Stimulated activated naive CD8-positive, alpha-beta T cell treated with anti-CD3 and anti-CD28 coated beads, Interleukin-15, Interleukin-2, amounts not matched to agents 100 ng/mL and 50 ng/mL, for 24 hours (primary cell): ENCODE measurements around the gene ATP11C.

ENCODE experiments used
- H3K27ac Mint-ChIP-seq: one replicate; pipeline ENCODE4 v1.8.0; 2021; ENCODE audit warnings: mild to moderate bottlenecking, mixed read lengths
- H3K27me3 Mint-ChIP-seq: one replicate; pipeline ENCODE4 v1.8.0; 2021; ENCODE audit warnings: mixed read lengths
- H3K36me3 Mint-ChIP-seq: one replicate; pipeline ENCODE4 v1.8.0; 2021; ENCODE audit warnings: low read depth, mixed read lengths
- H3K4me1 Mint-ChIP-seq: one replicate; pipeline ENCODE4 v1.8.0; 2021; ENCODE audit warnings: low read depth, mixed read lengths
- H3K4me3 Mint-ChIP-seq: one replicate; pipeline ENCODE4 v1.8.0; 2021; ENCODE audit warnings: mild to moderate bottlenecking, mixed read lengths
- H3K9me3 Mint-ChIP-seq: one replicate; pipeline ENCODE4 v1.8.0; 2021; ENCODE audit warnings: mixed read lengths

Gene ATP11C

GRCh38 chrX:139820358-139820984 lies 112.4 kb downstream of the ATP11C start:
- H3K27ac Mint-ChIP-seq = no peak overlapping the region
- H3K36me3 Mint-ChIP-seq = peaks cover 38% of the 10 kb centered on the region
- H3K4me1 Mint-ChIP-seq = peaks cover 36% of the 10 kb centered on the region
- no peaks in the 10 kb centered on the region for H3K27me3 Mint-ChIP-seq
- H3K4me3 Mint-ChIP-seq = no peak overlapping the region
- H3K9me3 Mint-ChIP-seq = no peaks in the 10 kb centered on the region

- Mint-ChIP-seq H3K36me3 (peaks cover 50% of the 10 kb centered on the region), H3K27me3 (no peaks in the 10 kb centered on the region), H3K4me1 (peaks cover 37% of the 10 kb centered on the region), H3K27ac (no peak overlapping the region), H3K9me3 (no peaks in the 10 kb centered on the region), H3K4me3 (no peak overlapping the region)
Observed at GRCh38 chrX:139816204-139816603, 116.6 kb downstream of the ATP11C start.

GRCh38 chrX:139815771-139816170 lies 117.1 kb downstream of the ATP11C start:
- Mint-ChIP-seq H3K4me3 (no peak overlapping the region), H3K36me3 (peaks cover 47% of the 10 kb centered on the region), H3K4me1 (peaks cover 37% of the 10 kb centered on the region), H3K9me3 (no peaks in the 10 kb centered on the region), H3K27ac (no peak overlapping the region), H3K27me3 (no peaks in the 10 kb centered on the region)

- H3K9me3 Mint-ChIP-seq = no peaks in the 10 kb centered on the region
- H3K4me1 Mint-ChIP-seq = peaks cover 16% of the 10 kb centered on the region
- H3K4me3 Mint-ChIP-seq = no peak overlapping the region
- H3K36me3 Mint-ChIP-seq = peaks cover 48% of the 10 kb centered on the region
- H3K27me3 Mint-ChIP-seq = no peaks in the 10 kb centered on the region
- H3K27ac Mint-ChIP-seq = no peak overlapping the region
Observed at GRCh38 chrX:139811942-139812629, 120.8 kb downstream of the ATP11C start.

- no peak overlapping the region for H3K27ac Mint-ChIP-seq
- no peaks in the 10 kb centered on the region for H3K27me3 Mint-ChIP-seq
- no peak overlapping the region for H3K4me3 Mint-ChIP-seq
- H3K4me1 Mint-ChIP-seq = no peaks in the 10 kb centered on the region
- H3K9me3 Mint-ChIP-seq = no peaks in the 10 kb centered on the region
- H3K36me3 Mint-ChIP-seq = peaks cover 30% of the 10 kb centered on the region
Observed at GRCh38 chrX:139804482-139804881, 128.4 kb downstream of the ATP11C start.

- Mint-ChIP-seq H3K4me3 (no peak overlapping the region), H3K27me3 (no peaks in the 10 kb centered on the region), H3K9me3 (no peaks in the 10 kb centered on the region), H3K4me1 (no peaks in the 10 kb centered on the region), H3K36me3 (peaks cover 26% of the 10 kb centered on the region), H3K27ac (no peak overlapping the region)
Observed at GRCh38 chrX:139803224-139803623, 129.6 kb downstream of the ATP11C start.

- no peak overlapping the region for H3K27ac Mint-ChIP-seq
Observed at GRCh38 chrX:139802048-139802447, 130.8 kb downstream of the ATP11C start.

GRCh38 chrX:139801397-139801813 lies 131.4 kb downstream of the ATP11C start:
- no peaks in the 10 kb centered on the region for H3K9me3 Mint-ChIP-seq

More at GRCh38 chrX:139802048-139802447, 130.8 kb downstream of the ATP11C start:
- Mint-ChIP-seq H3K27me3 (no peaks in the 10 kb centered on the region), H3K36me3 (peaks cover 19% of the 10 kb centered on the region), H3K4me3 (no peak overlapping the region), H3K9me3 (no peaks in the 10 kb centered on the region), H3K4me1 (no peaks in the 10 kb centered on the region)

GRCh38 chrX:139798701-139799100 lies 134.2 kb downstream of the ATP11C start:
- peaks cover 40% of the 10 kb centered on the region for H3K36me3 Mint-ChIP-seq
- peaks cover 20% of the 10 kb centered on the region for H3K4me1 Mint-ChIP-seq
- H3K27ac Mint-ChIP-seq = no peak overlapping the region
- H3K27me3 Mint-ChIP-seq = no peaks in the 10 kb centered on the region
- no peak overlapping the region for H3K4me3 Mint-ChIP-seq
- H3K9me3 Mint-ChIP-seq = no peaks in the 10 kb centered on the region

More at GRCh38 chrX:139801397-139801813, 131.4 kb downstream of the ATP11C start:
- H3K27me3 Mint-ChIP-seq = no peaks in the 10 kb centered on the region
- no peak overlapping the region for H3K4me3 Mint-ChIP-seq
- H3K36me3 Mint-ChIP-seq = peaks cover 18% of the 10 kb centered on the region
- H3K4me1 Mint-ChIP-seq = no peaks in the 10 kb centered on the region
- no peak overlapping the region for H3K27ac Mint-ChIP-seq

GRCh38 chrX:139795196-139795595 lies 137.7 kb downstream of the ATP11C start:
- peak overlapping the region; percentile 45 for H3K4me3 Mint-ChIP-seq
- H3K4me1 Mint-ChIP-seq = peaks cover 20% of the 10 kb centered on the region
- no peaks in the 10 kb centered on the region for H3K27me3 Mint-ChIP-seq
- H3K27ac Mint-ChIP-seq = peak overlapping the region; percentile 83
- no peaks in the 10 kb centered on the region for H3K9me3 Mint-ChIP-seq
- H3K36me3 Mint-ChIP-seq = peaks cover 37% of the 10 kb centered on the region

- H3K9me3 Mint-ChIP-seq = no peaks in the 10 kb centered on the region
- H3K36me3 Mint-ChIP-seq = peaks cover 25% of the 10 kb centered on the region
- no peaks in the 10 kb centered on the region for H3K4me1 Mint-ChIP-seq
- no peaks in the 10 kb centered on the region for H3K27me3 Mint-ChIP-seq
- no peak overlapping the region for H3K27ac Mint-ChIP-seq
- no peak overlapping the region for H3K4me3 Mint-ChIP-seq
Observed at GRCh38 chrX:139787601-139788000, 145.3 kb downstream of the ATP11C start.

- H3K4me1 Mint-ChIP-seq = no peaks in the 10 kb centered on the region
- no peaks in the 10 kb centered on the region for H3K27me3 Mint-ChIP-seq
- H3K4me3 Mint-ChIP-seq = no peak overlapping the region
- H3K36me3 Mint-ChIP-seq = peaks cover 40% of the 10 kb centered on the region
- no peaks in the 10 kb centered on the region for H3K9me3 Mint-ChIP-seq
- H3K27ac Mint-ChIP-seq = no peak overlapping the region
Observed at GRCh38 chrX:139784807-139785206, 148.0 kb downstream of the ATP11C start.

- Mint-ChIP-seq H3K27me3 (no peaks in the 10 kb centered on the region), H3K36me3 (peaks cover 44% of the 10 kb centered on the region), H3K4me3 (no peak overlapping the region), H3K27ac (no peak overlapping the region), H3K9me3 (no peaks in the 10 kb centered on the region), H3K4me1 (no peaks in the 10 kb centered on the region)
Observed at GRCh38 chrX:139783959-139784358, 148.9 kb downstream of the ATP11C start.

- H3K9me3 Mint-ChIP-seq = no peaks in the 10 kb centered on the region
- no peak overlapping the region for H3K4me3 Mint-ChIP-seq
- peaks cover 50% of the 10 kb centered on the region for H3K36me3 Mint-ChIP-seq
- no peaks in the 10 kb centered on the region for H3K4me1 Mint-ChIP-seq
- no peak overlapping the region for H3K27ac Mint-ChIP-seq
- no peaks in the 10 kb centered on the region for H3K27me3 Mint-ChIP-seq
Observed at GRCh38 chrX:139783030-139783429, 149.8 kb downstream of the ATP11C start.

- no peaks in the 10 kb centered on the region for H3K27me3 Mint-ChIP-seq
- no peak overlapping the region for H3K27ac Mint-ChIP-seq
- no peak overlapping the region for H3K4me3 Mint-ChIP-seq
- H3K4me1 Mint-ChIP-seq = no peaks in the 10 kb centered on the region
- H3K9me3 Mint-ChIP-seq = no peaks in the 10 kb centered on the region
- peaks cover 74% of the 10 kb centered on the region for H3K36me3 Mint-ChIP-seq
Observed at GRCh38 chrX:139776599-139776998, 156.3 kb downstream of the ATP11C start.

GRCh38 chrX:139770366-139770765 lies 162.5 kb downstream of the ATP11C start:
- H3K27me3 Mint-ChIP-seq = no peaks in the 10 kb centered on the region
- no peak overlapping the region for H3K27ac Mint-ChIP-seq
- H3K4me3 Mint-ChIP-seq = no peak overlapping the region
- no peaks in the 10 kb centered on the region for H3K4me1 Mint-ChIP-seq
- H3K9me3 Mint-ChIP-seq = no peaks in the 10 kb centered on the region
- peaks cover 48% of the 10 kb centered on the region for H3K36me3 Mint-ChIP-seq
